SK-N-MC (cell line): ENCODE data around the gene PRKCI.

Experiments
- EZH2 ChIP-seq: fragments of 200-600 bp; sonication (generic); IDR thresholded peaks from one replicate; pipeline ENCODE4 v1.6.1; 2017; ENCODE audit warnings: antibody characterized with exemption
- POLR2AphosphoS5 ChIP-seq: IDR thresholded peaks from 2 replicates; pipeline ENCODE4 v1.6.1; 2012; ENCODE audit warnings: mild to moderate bottlenecking, low read depth, low read length, borderline replicate concordance

GRCh38 chr3:170244576-170244975 lies 22.4 kb downstream of the PRKCI start:
- TF ChIP-seq POLR2AphosphoS5 (no peak), EZH2 (no peak)
